Spleen (tissue), 11 donors: Measurements from ENCODE around the gene DHRS7. TPM values are rescaled to one million over a fixed set of nuclear protein-coding genes. Genes with fewer than 3 reads are reported as not detected.

Experiments
- DNase-seq: peaks from one replicate; pipeline ENCODE4 v3.0.0-alpha.2; 2020
- H3K27ac ChIP-seq, 8 donors: fragments of 200-600 bp; sonication (generic) in 7 of 8; 1 replicate in 4 of 8; 2 replicates in 4 of 8; pipeline versions ENCODE4 v1.5.0 to v1.8.0; 2016 to 2021; ENCODE audit warnings: inconsistent platforms in 4 of 8, mild to moderate bottlenecking in 4 of 8, moderate library complexity in 1 of 8
- H3K27me3 ChIP-seq, 7 donors: fragments of 200-600 bp; sonication (generic) in 6 of 7; replicated peaks in 1 of 7; 1 replicate in 4 of 7; 2 replicates in 3 of 7; pipeline versions ENCODE4 v1.5.0 to v1.8.0; 2016 to 2021; ENCODE audit warnings: inconsistent platforms in 3 of 7, mild to moderate bottlenecking in 1 of 7
- H3K36me3 ChIP-seq, 6 donors: fragments of 200-600 bp; sonication (generic) in 5 of 6; 1 replicate in 4 of 6; 2 replicates in 2 of 6; pipeline versions ENCODE4 v1.5.0 to v1.8.0; 2016 to 2021; ENCODE audit warnings: inconsistent platforms in 2 of 6
- H3K4me1 ChIP-seq, 6 donors: fragments of 200-600 bp; sonication (generic) in 5 of 6; 1 replicate in 3 of 6; 2 replicates in 3 of 6; pipeline versions ENCODE4 v1.5.0 to v1.8.0; 2016 to 2021; ENCODE audit warnings: inconsistent platforms in 3 of 6
- H3K4me3 ChIP-seq, 8 donors: fragments of 200-600 bp; sonication (generic) in 7 of 8; 1 replicate in 4 of 8; 2 replicates in 4 of 8; pipeline versions ENCODE4 v1.5.0 to v1.8.0; 2016 to 2021; ENCODE audit warnings: inconsistent platforms in 4 of 8, mild to moderate bottlenecking in 4 of 8, moderate library complexity in 2 of 8
- H3K9me3 ChIP-seq, 8 donors: fragments of 200-600 bp; sonication (generic) in 7 of 8; 1 replicate in 4 of 8; 2 replicates in 4 of 8; pipeline versions ENCODE4 v1.5.0 to v1.8.0; 2016 to 2021; ENCODE audit warnings: inconsistent platforms in 4 of 8
- POLR2A ChIP-seq, 3 donors: fragments of 450-650 bp; IDR thresholded peaks; one replicate each; pipeline ENCODE4 v1.5.1; 2017; ENCODE audit warnings: antibody characterized with exemption in 3 of 3, mild to moderate bottlenecking in 1 of 3
- POLR2AphosphoS5 ChIP-seq, 3 donors: sonication (generic); formaldehyde crosslinking; IDR thresholded peaks; one replicate each; pipeline ENCODE4 v1.5.1; 2017; ENCODE audit warnings: antibody characterized with exemption in 3 of 3
- WGBS, 5 donors: extraction: QIAGEN DNeasy Blood & Tissue Kit in 3 of 5; methylation state at CpG; one replicate each; pipeline versions ENCODE4 v1.1.5 to v1.1.7; 2013 to 2018; 5-methylcytosine and 5-hydroxymethylcytosine counted together
- intact Hi-C: fragments of 100-400 bp; cut with DNase I; formaldehyde crosslinking; loops from one replicate; pipeline ENCODE4 v1.15.0; 2023; ENCODE audit warnings: low total_unique reads
- polyA plus RNA-seq, 3 donors: library from polyadenylated mRNA; stranded (reverse); fragments of 200-250 nt; gene quantifications; one replicate each; pipeline ENCODE4 v1.2.1, GENCODE V29; 2013
- total RNA-seq, 7 donors: library from RNA; depleted of rRNA in 3 of 7; stranded (reverse); fragments of >200 nt in 3 of 7; fragmentation: NEBNext Ultra II Directional in 4 of 7; extraction: Animal tissue kit (Norgen Biotek cat#: 25700) in 4 of 7; gene quantifications; one replicate each; pipeline versions ENCODE4 v1.1.0 to v1.2.1, GENCODE V29; 2016 to 2021
- TF ChIP-seq, protein P1 (sequence below), 11 experiments: fragments of 200-600 bp in 7 of 11; fragments of 450-650 bp in 4 of 11; sonication (generic) in 4 of 11; IDR thresholded peaks in 8 of 11; conservative IDR thresholded peaks in 3 of 11; 1 replicate in 7 of 11; 2 replicates in 4 of 11; pipeline versions ENCODE4 v1.4.0 to v1.8.0; 2016 to 2021; ENCODE audit warnings: antibody characterized with exemption in 11 of 11, inconsistent platforms in 4 of 11, mild to moderate bottlenecking in 1 of 11
- donor health status: healthy with polysubstance abuse.
- donor health status: DM: no; HTN: no; CAD: no; lungs with moderate emphysema.
- donor health status: DM: no; HTN: no; CAD: no.
- donor health status: Bipolar disorder and iron deficiency.
- donor health status: healthy.
- donor health status: DM: no; HTN: no; CAD: no.
- donor health status: DM: yes; HTN: yes; CAD: no.

Gene DHRS7
- total and polyA plus RNA-seq, 10 donors, result 30.0 to 93.1 (median 50.6) TPM

GRCh38 chr14:60116181-60116580 lies 49.0 kb downstream of the DHRS7 start:
- no peak for DNase-seq
- intact Hi-C loops, result no loop called here
- H3K36me3 ChIP-seq, result peaks cover 0 to 73% (median 32%) of the 10 kb centered on the region in 6 donors
- no peak for TF ChIP-seq POLR2A (IDR thresholded peaks at IDR 0.05)
- TF ChIP-seq, protein P1, sequence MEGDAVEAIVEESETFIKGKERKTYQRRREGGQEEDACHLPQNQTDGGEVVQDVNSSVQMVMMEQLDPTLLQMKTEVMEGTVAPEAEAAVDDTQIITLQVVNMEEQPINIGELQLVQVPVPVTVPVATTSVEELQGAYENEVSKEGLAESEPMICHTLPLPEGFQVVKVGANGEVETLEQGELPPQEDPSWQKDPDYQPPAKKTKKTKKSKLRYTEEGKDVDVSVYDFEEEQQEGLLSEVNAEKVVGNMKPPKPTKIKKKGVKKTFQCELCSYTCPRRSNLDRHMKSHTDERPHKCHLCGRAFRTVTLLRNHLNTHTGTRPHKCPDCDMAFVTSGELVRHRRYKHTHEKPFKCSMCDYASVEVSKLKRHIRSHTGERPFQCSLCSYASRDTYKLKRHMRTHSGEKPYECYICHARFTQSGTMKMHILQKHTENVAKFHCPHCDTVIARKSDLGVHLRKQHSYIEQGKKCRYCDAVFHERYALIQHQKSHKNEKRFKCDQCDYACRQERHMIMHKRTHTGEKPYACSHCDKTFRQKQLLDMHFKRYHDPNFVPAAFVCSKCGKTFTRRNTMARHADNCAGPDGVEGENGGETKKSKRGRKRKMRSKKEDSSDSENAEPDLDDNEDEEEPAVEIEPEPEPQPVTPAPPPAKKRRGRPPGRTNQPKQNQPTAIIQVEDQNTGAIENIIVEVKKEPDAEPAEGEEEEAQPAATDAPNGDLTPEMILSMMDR (IDR thresholded peaks at IDR 0.05 in 8 of 11, conservative IDR thresholded peaks at IDR 0.05 in 3 of 11), result no peak
- no peak for TF ChIP-seq POLR2AphosphoS5 (IDR thresholded peaks at IDR 0.05)
- no peak overlapping the region for H3K27ac ChIP-seq
- no peaks in the 10 kb centered on the region for H3K27me3 ChIP-seq
- no peaks in the 10 kb centered on the region for H3K9me3 ChIP-seq
- H3K4me3 ChIP-seq, result no peak overlapping the region
- H3K4me1 ChIP-seq, result peaks cover 0 to 11% (median 0%) of the 10 kb centered on the region in 6 donors
- 64 to 76% (median 73%) methylated on average over 4 of the region's 4 CpGs for WGBS, 5 donors

GRCh38 chr14:60114881-60115280 lies 50.3 kb downstream of the DHRS7 start:
- WGBS, 5 donors, result 0 to 49% (median 0%) methylated on average over 1 of the region's 1 CpG
- intact Hi-C loops, result no loop called here

GRCh38 chr14:60111732-60112131 lies 53.5 kb downstream of the DHRS7 start:
- intact Hi-C loops, result no loop called here
- Histone ChIP-seq H3K4me3 (no peak overlapping the region), H3K9me3 (no peaks in the 10 kb centered on the region), H3K27me3 (no peaks in the 10 kb centered on the region), H3K4me1 (peaks cover 0 to 11% (median 0%) of the 10 kb centered on the region in 6 donors), H3K27ac (no peak overlapping the region), H3K36me3 (peaks cover 0 to 51% (median 10%) of the 10 kb centered on the region in 6 donors)
- WGBS, 5 donors, result 54 to 90% (median 69%) methylated on average over 2 of the region's 2 CpGs
- TF ChIP-seq POLR2AphosphoS5 (IDR thresholded peaks at IDR 0.05), result no peak
- TF ChIP-seq POLR2A (IDR thresholded peaks at IDR 0.05), result no peak
- no peak for DNase-seq

More at GRCh38 chr14:60114881-60115280, 50.3 kb downstream of the DHRS7 start:
- DNase-seq, result no peak
- H3K36me3 ChIP-seq, result peaks cover 0 to 61% (median 28%) of the 10 kb centered on the region in 6 donors
- H3K4me3 ChIP-seq, result no peak overlapping the region
- no peaks in the 10 kb centered on the region for H3K9me3 ChIP-seq
- no peaks in the 10 kb centered on the region for H3K27me3 ChIP-seq
- no peak overlapping the region for H3K27ac ChIP-seq
- TF ChIP-seq POLR2A (IDR thresholded peaks at IDR 0.05) (no peak), POLR2AphosphoS5 (IDR thresholded peaks at IDR 0.05) (no peak)
- TF ChIP-seq, protein P1 (IDR thresholded peaks at IDR 0.05 in 8 of 11, conservative IDR thresholded peaks at IDR 0.05 in 3 of 11), result no peak
- peaks cover 0 to 11% (median 0%) of the 10 kb centered on the region in 6 donors for H3K4me1 ChIP-seq

DNA sequence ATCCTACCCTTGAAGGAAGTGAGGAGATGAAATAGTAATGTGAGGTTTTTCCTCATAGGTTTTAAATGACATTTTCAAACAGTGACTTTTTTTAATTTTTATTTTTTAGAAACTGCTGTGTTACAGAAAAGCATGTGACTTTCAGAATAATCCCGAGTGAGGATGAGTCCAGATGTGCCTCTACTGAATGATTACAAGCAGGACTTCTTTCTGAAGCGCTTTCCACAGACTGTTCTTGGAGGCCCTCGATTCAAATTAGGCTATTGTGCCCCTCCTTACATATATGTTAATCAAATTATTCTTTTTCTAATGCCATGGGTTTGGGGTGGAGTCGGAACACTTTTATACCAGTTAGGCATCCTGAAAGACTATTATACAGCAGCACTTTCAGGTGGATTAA lies 57.7 kb downstream of the DHRS7 start:
- no peak overlapping the region for H3K4me3 ChIP-seq
- H3K9me3 ChIP-seq, result peaks cover 0 to 5% (median 0%) of the 10 kb centered on the region in 8 donors
- peaks cover 0 to 26% (median 2%) of the 10 kb centered on the region in 6 donors for H3K36me3 ChIP-seq
- H3K27me3 ChIP-seq, result no peaks in the 10 kb centered on the region
- H3K4me1 ChIP-seq, result peaks cover 0 to 37% (median 3%) of the 10 kb centered on the region in 6 donors
- WGBS, 5 donors, result 88 to 93% (median 89%) methylated on average over 4 of the region's 4 CpGs
- no peak overlapping the region for H3K27ac ChIP-seq
- no peak for DNase-seq
- TF ChIP-seq, protein P1 (IDR thresholded peaks at IDR 0.05 in 8 of 11, conservative IDR thresholded peaks at IDR 0.05 in 3 of 11), result no peak
- TF ChIP-seq POLR2A (IDR thresholded peaks at IDR 0.05) (no peak), POLR2AphosphoS5 (IDR thresholded peaks at IDR 0.05) (no peak)
- intact Hi-C loops, result no loop called here
